Measurements from ENCODE around the gene QDPR.
"Not testable (repeated sequence)": the region's sequence is repeated elsewhere in the genome, so short reads cannot be mapped to it uniquely, and the experiment has no call there.

QDPR gene

GRCh38 chr4:17545374-17546140 is 33.7 kb upstream of the QDPR start:
- H3K4me3 ChIP-seq (ENCODE audit: low read depth, low read length, poor library complexity, severe bottlenecking), result no peak overlapping the region
- no peaks in the 10 kb centered on the region for H3F3A ChIP-seq (ENCODE audit: insufficient read depth, low read length)
- no peak overlapping the region for H2AFZ ChIP-seq (ENCODE audit: low read length)
- H3K27me3 ChIP-seq (ENCODE audit: insufficient read depth, low read length), result no peaks in the 10 kb centered on the region
- no peak overlapping the region for H3K4me2 ChIP-seq (ENCODE audit: low read length)
- H3K27ac ChIP-seq (ENCODE audit: low read depth, low read length, poor library complexity, severe bottlenecking), result no peak overlapping the region
- no peaks in the 10 kb centered on the region for H3K36me3 ChIP-seq (ENCODE audit: insufficient read depth, low read length)
- H3K79me2 ChIP-seq (ENCODE audit: insufficient read depth, low read length), result no peaks in the 10 kb centered on the region
- TF ChIP-seq EZH2 (IDR thresholded peaks at IDR 0.05; ENCODE audit: borderline replicate concordance, low read length), result no peak
- TF ChIP-seq CTCF (IDR thresholded peaks at IDR 0.05; ENCODE audit: low read length), result no peak
- no peaks in the 10 kb centered on the region for H3K4me1 ChIP-seq (ENCODE audit: insufficient read depth, low read length, severe bottlenecking)
- no peaks in the 10 kb centered on the region for H3K9me2 ChIP-seq (ENCODE audit: low read depth, low read length)
- H4K20me1 ChIP-seq (ENCODE audit: insufficient read depth, low read length), result no peaks in the 10 kb centered on the region
- no peak overlapping the region for H3K9ac ChIP-seq (ENCODE audit: low read length)
- no peaks in the 10 kb centered on the region for H3K9me3 ChIP-seq (ENCODE audit: low read length)

GRCh38 chr4:17544831-17545234 is 32.9 kb upstream of the QDPR start:
- no peaks in the 10 kb centered on the region for H3K4me1 ChIP-seq (ENCODE audit: insufficient read depth, low read length, severe bottlenecking)
- H3K4me2 ChIP-seq (ENCODE audit: low read length), result no peak overlapping the region
- no peaks in the 10 kb centered on the region for H3K79me2 ChIP-seq (ENCODE audit: insufficient read depth, low read length)
- no peak overlapping the region for H2AFZ ChIP-seq (ENCODE audit: low read length)
- no peaks in the 10 kb centered on the region for H3K9me3 ChIP-seq (ENCODE audit: low read length)
- no peak overlapping the region for H3K9ac ChIP-seq (ENCODE audit: low read length)
- H3K36me3 ChIP-seq (ENCODE audit: insufficient read depth, low read length), result no peaks in the 10 kb centered on the region
- no peaks in the 10 kb centered on the region for H3F3A ChIP-seq (ENCODE audit: insufficient read depth, low read length)
- TF ChIP-seq CTCF (IDR thresholded peaks at IDR 0.05; ENCODE audit: low read length) (no peak), EZH2 (IDR thresholded peaks at IDR 0.05; ENCODE audit: borderline replicate concordance, low read length) (no peak)
- H4K20me1 ChIP-seq (ENCODE audit: insufficient read depth, low read length), result no peaks in the 10 kb centered on the region
- H3K27me3 ChIP-seq (ENCODE audit: insufficient read depth, low read length), result no peaks in the 10 kb centered on the region
- H3K27ac ChIP-seq (ENCODE audit: low read depth, low read length, poor library complexity, severe bottlenecking), result no peak overlapping the region
- H3K9me2 ChIP-seq (ENCODE audit: low read depth, low read length), result no peaks in the 10 kb centered on the region
- H3K4me3 ChIP-seq (ENCODE audit: low read depth, low read length, poor library complexity, severe bottlenecking), result no peak overlapping the region

- Histone ChIP-seq H2AFZ (ENCODE audit: low read length) (no peak overlapping the region), H3K9me3 (ENCODE audit: low read length) (no peaks in the 10 kb centered on the region), H3K4me3 (ENCODE audit: low read depth, low read length, poor library complexity, severe bottlenecking) (no peak overlapping the region), H3K27me3 (ENCODE audit: insufficient read depth, low read length) (no peaks in the 10 kb centered on the region), H4K20me1 (ENCODE audit: insufficient read depth, low read length) (no peaks in the 10 kb centered on the region), H3F3A (ENCODE audit: insufficient read depth, low read length) (no peaks in the 10 kb centered on the region), H3K4me2 (ENCODE audit: low read length) (no peak overlapping the region), H3K36me3 (ENCODE audit: insufficient read depth, low read length) (no peaks in the 10 kb centered on the region), H3K27ac (ENCODE audit: low read depth, low read length, poor library complexity, severe bottlenecking) (no peak overlapping the region), H3K79me2 (ENCODE audit: insufficient read depth, low read length) (no peaks in the 10 kb centered on the region), H3K9ac (ENCODE audit: low read length) (no peak overlapping the region), H3K9me2 (ENCODE audit: low read depth, low read length) (no peaks in the 10 kb centered on the region), H3K4me1 (ENCODE audit: insufficient read depth, low read length, severe bottlenecking) (no peaks in the 10 kb centered on the region)
- TF ChIP-seq EZH2 (IDR thresholded peaks at IDR 0.05; ENCODE audit: borderline replicate concordance, low read length), result no peak
- no peak for TF ChIP-seq CTCF (IDR thresholded peaks at IDR 0.05; ENCODE audit: low read length)
These were observed 32.3 kb upstream of the QDPR start for GRCh38 chr4:17544205-17544604.

- not testable (repeated sequence) for H3K79me2 ChIP-seq (ENCODE audit: insufficient read depth, low read length); H3F3A ChIP-seq (ENCODE audit: insufficient read depth, low read length); H3K9me2 ChIP-seq (ENCODE audit: low read depth, low read length); H3K4me2 ChIP-seq (ENCODE audit: low read length); H3K9ac ChIP-seq (ENCODE audit: low read length); H3K9me3 ChIP-seq (ENCODE audit: low read length); H3K27ac ChIP-seq (ENCODE audit: low read depth, low read length, poor library complexity, severe bottlenecking); H2AFZ ChIP-seq (ENCODE audit: low read length); H3K27me3 ChIP-seq (ENCODE audit: insufficient read depth, low read length); H3K4me3 ChIP-seq (ENCODE audit: low read depth, low read length, poor library complexity, severe bottlenecking); H4K20me1 ChIP-seq (ENCODE audit: insufficient read depth, low read length); H3K4me1 ChIP-seq (ENCODE audit: insufficient read depth, low read length, severe bottlenecking); H3K36me3 ChIP-seq (ENCODE audit: insufficient read depth, low read length)
These were observed 25.2 kb upstream of the QDPR start for GRCh38 chr4:17537060-17537459.

Data from OCI-LY1 (cell line).